ENCODE measurements around the gene DNAJB8. TPM values are rescaled to one million over a fixed set of nuclear protein-coding genes. Genes with fewer than 3 reads are reported as not detected.

The DNAJB8 gene
- total and polyA plus RNA-seq, 9 of the 15 experiments (the other 6 are each of a cell fraction or from before 2014, with no cell fraction given) = not detected

GRCh38 chr3:128487813-128488635 lies 21.3 kb upstream of the DNAJB8 start (continued):
- TF ChIP-seq ARID4B (CRISPR knock-in tag; IDR thresholded peaks at IDR 0.05) = no peak; the same call in 1 of the 2 replicates
- TF ChIP-seq GABPB2 (CRISPR knock-in tag; conservative IDR thresholded peaks at IDR 0.05) = no peak
- TF ChIP-seq, protein P1, sequence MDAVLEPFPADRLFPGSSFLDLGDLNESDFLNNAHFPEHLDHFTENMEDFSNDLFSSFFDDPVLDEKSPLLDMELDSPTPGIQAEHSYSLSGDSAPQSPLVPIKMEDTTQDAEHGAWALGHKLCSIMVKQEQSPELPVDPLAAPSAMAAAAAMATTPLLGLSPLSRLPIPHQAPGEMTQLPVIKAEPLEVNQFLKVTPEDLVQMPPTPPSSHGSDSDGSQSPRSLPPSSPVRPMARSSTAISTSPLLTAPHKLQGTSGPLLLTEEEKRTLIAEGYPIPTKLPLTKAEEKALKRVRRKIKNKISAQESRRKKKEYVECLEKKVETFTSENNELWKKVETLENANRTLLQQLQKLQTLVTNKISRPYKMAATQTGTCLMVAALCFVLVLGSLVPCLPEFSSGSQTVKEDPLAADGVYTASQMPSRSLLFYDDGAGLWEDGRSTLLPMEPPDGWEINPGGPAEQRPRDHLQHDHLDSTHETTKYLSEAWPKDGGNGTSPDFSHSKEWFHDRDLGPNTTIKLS (IDR thresholded peaks at IDR 0.05; ENCODE audit: borderline replicate concordance, low read depth) = no peak; the same call in 1 of the 2 replicates
- TF ChIP-seq, protein P2, sequence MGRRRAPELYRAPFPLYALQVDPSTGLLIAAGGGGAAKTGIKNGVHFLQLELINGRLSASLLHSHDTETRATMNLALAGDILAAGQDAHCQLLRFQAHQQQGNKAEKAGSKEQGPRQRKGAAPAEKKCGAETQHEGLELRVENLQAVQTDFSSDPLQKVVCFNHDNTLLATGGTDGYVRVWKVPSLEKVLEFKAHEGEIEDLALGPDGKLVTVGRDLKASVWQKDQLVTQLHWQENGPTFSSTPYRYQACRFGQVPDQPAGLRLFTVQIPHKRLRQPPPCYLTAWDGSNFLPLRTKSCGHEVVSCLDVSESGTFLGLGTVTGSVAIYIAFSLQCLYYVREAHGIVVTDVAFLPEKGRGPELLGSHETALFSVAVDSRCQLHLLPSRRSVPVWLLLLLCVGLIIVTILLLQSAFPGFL (CRISPR knock-in tag; IDR thresholded peaks at IDR 0.05) = no peak
- TF ChIP-seq ZNF76 (CRISPR knock-in tag; IDR thresholded peaks at IDR 0.05; ENCODE audit: borderline replicate concordance) = no peak
- no peak for TF ChIP-seq MAFF (IDR thresholded peaks at IDR 0.05; ENCODE audit: low read length)
- TF ChIP-seq YY1 (IDR thresholded peaks at IDR 0.05; ENCODE audit: borderline replicate concordance in 1 of 3, control insufficient read depth in 1 of 3, extremely low read depth in 1 of 3, insufficient read depth in 3 of 3, insufficient read length in 1 of 3, insufficient replicate concordance in 2 of 3, low read depth in 1 of 3, low read length in 2 of 3) = peak in 2 of 3 experiments; percentile 54 to 79
- no peak for TF ChIP-seq DDX20 (tag; IDR thresholded peaks at IDR 0.05; ENCODE audit: low read depth)
- no peak for TF ChIP-seq CBX5 (IDR thresholded peaks at IDR 0.05; ENCODE audit: borderline replicate concordance, low read depth)
- TF ChIP-seq THRB (CRISPR knock-in tag; conservative IDR thresholded peaks at IDR 0.05) = no peak; the same call in 1 of the 2 replicates
- no peak for TF ChIP-seq LARP7 (IDR thresholded peaks at IDR 0.05)
- no peak for TF ChIP-seq NFE2L1 (tag; IDR thresholded peaks at IDR 0.05; ENCODE audit: borderline replicate concordance, low read depth)
- TF ChIP-seq CBX3 (IDR thresholded peaks at IDR 0.05; ENCODE audit: borderline replicate concordance in 1 of 2, low read length in 2 of 2) = no peak
- no peak for TF ChIP-seq ZNF212 (CRISPR knock-in tag; IDR thresholded peaks at IDR 0.05)
- TF ChIP-seq ZFX (CRISPR knock-in tag; IDR thresholded peaks at IDR 0.05) = peak; percentile 85
- TF ChIP-seq NRF1 (conservative IDR thresholded peaks at IDR 0.05 in 1 of 2, IDR thresholded peaks at IDR 0.05 in 1 of 2) = peak; percentile 69 to 78
- TF ChIP-seq THRAP3 (IDR thresholded peaks at IDR 0.05; ENCODE audit: borderline replicate concordance) = no peak
- peak; percentile 76 for TF ChIP-seq MTA3 (IDR thresholded peaks at IDR 0.05; ENCODE audit: borderline replicate concordance)

Data from K562 (cell line).